Ishikawa (cell line): ENCODE data around the gene IRAK4.

Source experiments
- CEBPB ChIP-seq: IDR thresholded peaks from 2 replicates; pipeline ENCODE4 v1.6.1; 2012
- EGR1 ChIP-seq: IDR thresholded peaks from 2 replicates; pipeline ENCODE4 v1.6.1; 2012
- EP300 ChIP-seq: IDR thresholded peaks from 2 replicates; pipeline ENCODE4 v1.6.1; 2012; ENCODE audit warnings: borderline replicate concordance
- NFIC ChIP-seq: IDR thresholded peaks from 2 replicates; pipeline ENCODE4 v1.6.1; 2012
- RAD21 ChIP-seq: IDR thresholded peaks from 2 replicates; pipeline ENCODE4 v1.6.1; 2012; ENCODE audit warnings: low read depth
- TCF12 ChIP-seq: IDR thresholded peaks from 2 replicates; pipeline ENCODE4 v1.6.1; 2012; ENCODE audit warnings: low read depth
- TF ChIP-seq, protein P1 (sequence below): IDR thresholded peaks from 2 replicates; pipeline ENCODE4 v1.6.1; 2012

DNA sequence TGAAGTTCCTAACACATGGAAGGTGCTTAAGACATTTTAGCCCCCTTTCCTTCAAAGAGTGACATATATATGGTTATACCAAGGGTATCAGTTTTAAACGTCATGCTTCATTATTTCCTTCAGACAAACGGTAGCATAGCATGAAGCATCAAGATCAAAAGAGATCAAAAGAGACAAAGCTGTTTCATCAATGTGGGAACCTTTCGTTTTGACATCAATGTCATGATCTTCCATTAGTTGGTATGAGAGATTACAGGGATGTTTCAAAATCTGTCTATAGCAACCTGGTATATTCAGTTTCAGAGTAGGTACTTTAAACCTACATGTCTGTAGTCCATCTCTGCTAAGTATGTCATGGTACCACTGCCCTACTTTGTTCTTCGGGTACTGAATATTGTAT is 28.5 kb upstream of the IRAK4 start:
- no peak for TF ChIP-seq EGR1
- no peak for TF ChIP-seq CEBPB
- TF ChIP-seq TCF12, result no peak
- no peak for TF ChIP-seq NFIC
- no peak for TF ChIP-seq RAD21
- TF ChIP-seq, protein P1, sequence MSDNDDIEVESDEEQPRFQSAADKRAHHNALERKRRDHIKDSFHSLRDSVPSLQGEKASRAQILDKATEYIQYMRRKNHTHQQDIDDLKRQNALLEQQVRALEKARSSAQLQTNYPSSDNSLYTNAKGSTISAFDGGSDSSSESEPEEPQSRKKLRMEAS, result no peak
- no peak for TF ChIP-seq EP300
